Panc1 (cell line): ENCODE results near the gene TMEM40. TPM values are rescaled to one million over a fixed set of nuclear protein-coding genes. Genes with fewer than 3 reads are reported as not detected.

Source experiments
- ATAC-seq: fragments of 200-7000 bp; cut with Tn5 transposase; 2 replicates; pipeline ENCODE4 v1.9.1; 2020; ENCODE audit warnings: mild to moderate bottlenecking, moderate library complexity
- BruUV-seq: library from RNA; stranded (reverse); fragments of 400-500 nt; replicated peaks from 2 replicates; lab custom pipeline; 2021; lab: Mats Ljungman, UMichigan
- CTCF ChIA-PET: fragments of 300-600 bp; sonication (Branson Sonifier 250); formaldehyde crosslinking; loops from one replicate; lab custom pipeline; 2022; ENCODE audit warnings: antibody characterized with exemption; lab: Charles Lee
- POLR2A ChIA-PET: fragments of 300-600 bp; sonication (Branson Sonifier 250); formaldehyde crosslinking; loops from one replicate; lab custom pipeline; 2022; ENCODE audit warnings: antibody characterized with exemption; lab: Charles Lee
- DNase-seq: peaks from one replicate; pipeline ENCODE4 v3.0.0-alpha.2; 2010; ENCODE audit warnings: low read depth, low spot score
- H3K27ac ChIP-seq: 2 replicates; pipeline ENCODE4 v1.5.1; 2011; ENCODE audit warnings: mild to moderate bottlenecking, low read length, inconsistent platforms
- H3K27me3 ChIP-seq: fragments of 200-500 bp; sonication (Bioruptor generic); 2 replicates; pipeline ENCODE4 v1.6.0; 2014; ENCODE audit warnings: low read length, inconsistent platforms; ENCODE audit not compliant: control insufficient read depth, insufficient read depth
- H3K36me3 ChIP-seq: fragments of 200-500 bp; sonication (Bioruptor generic); 2 replicates; pipeline ENCODE4 v1.5.1; 2014; ENCODE audit warnings: inconsistent platforms, mild to moderate bottlenecking, low read length, moderate library complexity; ENCODE audit not compliant: control insufficient read depth, insufficient read depth
- H3K4me1 ChIP-seq: 2 replicates; pipeline ENCODE4 v1.5.1; 2011; ENCODE audit warnings: inconsistent platforms, mild to moderate bottlenecking, low read length, moderate library complexity; ENCODE audit not compliant: control insufficient read depth, insufficient read depth
- H3K4me3 ChIP-seq, 2 experiments: 2 replicates each; pipeline ENCODE4 v1.5.1; 2011 to 2012; ENCODE audit warnings: low read depth in 2 of 2, low read length in 2 of 2, mild to moderate bottlenecking in 2 of 2, inconsistent platforms in 1 of 2, moderate library complexity in 1 of 2
- H3K9me3 ChIP-seq: fragments of 200-500 bp; sonication (Bioruptor generic); 2 replicates; pipeline ENCODE4 v1.5.1; 2014; ENCODE audit warnings: low read depth, mild to moderate bottlenecking, inconsistent platforms, low read length, moderate library complexity; ENCODE audit not compliant: control insufficient read depth, insufficient read depth
- CTCF ChIP-seq: fragments of 450-650 bp; IDR thresholded peaks from 2 replicates; pipeline ENCODE4 v1.5.1; 2017; ENCODE audit warnings: mild to moderate bottlenecking
- POLR2AphosphoS5 ChIP-seq: IDR thresholded peaks from 2 replicates; pipeline ENCODE4 v1.6.1; 2012; ENCODE audit warnings: mild to moderate bottlenecking, low read depth, low read length, moderate library complexity
- SIN3A ChIP-seq: IDR thresholded peaks from 2 replicates; pipeline ENCODE4 v1.6.1; 2012; ENCODE audit warnings: low read depth, mild to moderate bottlenecking, low read length, moderate library complexity, borderline replicate concordance; ENCODE audit not compliant: insufficient read depth
- TCF7L2 ChIP-seq: IDR thresholded peaks from 2 replicates; pipeline ENCODE4 v1.6.1; 2011; ENCODE audit warnings: mild to moderate bottlenecking, low read depth, low read length, inconsistent platforms
- in situ Hi-C: cut with HindIII; loops from 2 replicates; pipeline ENCODE4 v1.10.0; 2016; ENCODE audit warnings: low sequenced_read_pairs, low pct_unique_long_range_greater_than_20kb
- intact Hi-C: fragments of 100-400 bp; cut with micrococcal nuclease; formaldehyde crosslinking; loops from one replicate; pipeline ENCODE4 v1.10.0; 2022; ENCODE audit not compliant: unreplicated experiment
- total RNA-seq: library from RNA; stranded (reverse); gene quantifications from one replicate; pipeline ENCODE4 v1.2.1, GENCODE V29; 2021; ENCODE audit not compliant: unreplicated experiment
- TF ChIP-seq, protein P1 (sequence below), 2 experiments: IDR thresholded peaks; 2 replicates each; pipeline ENCODE4 v1.6.1; 2011 to 2012; ENCODE audit warnings: low read depth in 2 of 2, control low read depth in 1 of 2, low read length in 1 of 2, mild to moderate bottlenecking in 1 of 2, moderate library complexity in 1 of 2; ENCODE audit not compliant: insufficient read depth in 1 of 2

Gene TMEM40
- total RNA-seq, 1 experiment from 2014 or later, result 1.3 TPM

DNA sequence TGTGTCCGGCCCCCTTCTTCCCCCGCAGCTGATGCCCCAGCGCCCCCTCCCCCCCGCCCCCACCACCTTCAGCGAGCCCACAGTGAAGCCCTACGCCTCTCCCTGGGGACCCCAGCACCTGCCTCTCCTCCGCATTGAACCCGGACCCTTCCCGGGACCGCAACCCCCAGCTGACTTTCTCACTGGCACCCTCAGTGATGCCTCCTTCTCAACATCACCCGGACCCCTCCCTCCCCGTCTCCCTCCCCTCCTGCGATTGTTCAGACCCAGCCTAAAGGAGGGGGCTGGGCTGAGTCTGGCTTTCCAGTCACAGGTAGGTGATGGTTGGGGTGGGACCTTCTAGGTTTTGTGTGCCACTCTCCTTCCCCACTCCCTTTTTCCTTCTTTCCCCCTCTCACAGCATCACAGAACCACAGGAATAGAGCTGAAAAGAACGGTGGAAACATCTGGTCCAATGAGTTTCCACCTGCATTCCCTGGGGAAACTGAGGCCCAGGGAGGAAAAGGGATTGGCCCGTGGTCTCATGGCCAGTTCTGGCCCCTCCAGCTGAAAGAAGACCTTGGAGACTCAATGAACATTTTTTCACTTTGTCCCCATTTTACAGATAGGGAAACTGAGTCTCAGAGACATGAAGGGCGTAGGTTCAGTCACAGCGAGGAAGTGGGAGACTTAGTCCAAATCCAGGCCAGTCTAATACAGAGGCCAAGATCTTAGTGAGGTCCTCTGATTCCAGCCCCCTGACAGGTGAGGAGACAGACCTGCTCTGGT, 38.2 kb upstream of the TMEM40 start:
- Histone ChIP-seq H3K27ac (no peak overlapping the region), H3K36me3 (no peaks in the 10 kb centered on the region), H3K4me3 (no peak overlapping the region), H3K4me1 (no peaks in the 10 kb centered on the region), H3K27me3 (no peaks in the 10 kb centered on the region), H3K9me3 (no peaks in the 10 kb centered on the region)
- intact Hi-C loops (no loop called here), in situ Hi-C loops (no loop called here)
- CTCF ChIA-PET, result no interaction called here
- POLR2A ChIA-PET, result no interaction called here
- no peak for TF ChIP-seq SIN3A
- ATAC-seq (no peak), DNase-seq (no peak)
- BruUV-seq, result no TSS peak

DNA sequence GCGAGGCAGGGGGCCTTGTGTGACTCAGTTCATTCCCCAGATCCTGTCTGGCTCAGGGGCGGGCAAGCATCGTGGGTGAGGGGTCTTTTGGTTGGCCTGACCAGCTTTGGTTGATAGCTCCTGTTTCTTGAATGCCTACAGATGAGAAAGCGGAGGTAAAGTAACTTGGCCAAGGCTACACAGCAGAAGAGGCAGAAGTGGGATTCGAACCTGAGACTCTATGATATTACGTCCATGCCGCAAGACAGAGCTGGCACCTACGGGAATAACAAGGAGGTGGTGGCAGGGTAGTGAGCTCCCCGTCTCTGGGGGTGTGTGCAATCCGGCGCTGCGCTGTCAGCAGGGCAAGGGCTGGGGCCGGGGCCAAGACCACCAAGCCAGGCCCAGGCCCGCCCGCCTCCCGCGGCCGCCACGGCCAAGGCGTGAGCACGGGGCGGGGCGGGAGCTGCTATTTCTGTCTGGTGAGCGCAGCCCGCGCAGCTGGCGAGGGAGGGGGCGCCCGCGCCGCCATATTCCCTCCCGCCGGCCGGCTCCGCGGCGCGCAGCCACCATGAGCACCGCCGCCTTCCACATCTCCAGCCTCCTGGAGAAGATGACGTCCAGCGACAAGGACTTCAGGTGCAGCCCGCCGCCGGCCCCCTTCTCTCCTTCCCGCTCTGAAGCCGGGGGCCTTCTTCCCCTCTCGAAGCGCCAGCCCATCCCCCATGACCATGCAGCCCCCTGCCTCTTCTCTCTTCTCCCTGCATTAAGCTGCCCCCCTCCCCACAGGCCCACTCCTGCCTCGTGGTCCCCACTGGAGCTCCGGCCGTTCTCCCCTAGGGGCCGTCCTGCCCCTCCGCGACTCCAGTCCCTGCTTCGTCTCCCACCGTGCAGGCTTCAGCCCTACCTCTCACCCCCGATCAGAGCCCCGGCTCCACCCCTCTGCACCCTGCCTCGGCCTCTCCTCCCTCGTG, 37.4 kb upstream of the TMEM40 start, which contains the start of gene CAND2:
Gene CAND2 (plus strand): TSS at position 510 of the 953 bp plus-strand sequence. CDS start 41 bp downstream, at position 551.
- no peak for ATAC-seq
- TF ChIP-seq TCF7L2 (no peak), SIN3A (no peak), CTCF (no peak), POLR2AphosphoS5 (no peak)
- TF ChIP-seq, protein P1, sequence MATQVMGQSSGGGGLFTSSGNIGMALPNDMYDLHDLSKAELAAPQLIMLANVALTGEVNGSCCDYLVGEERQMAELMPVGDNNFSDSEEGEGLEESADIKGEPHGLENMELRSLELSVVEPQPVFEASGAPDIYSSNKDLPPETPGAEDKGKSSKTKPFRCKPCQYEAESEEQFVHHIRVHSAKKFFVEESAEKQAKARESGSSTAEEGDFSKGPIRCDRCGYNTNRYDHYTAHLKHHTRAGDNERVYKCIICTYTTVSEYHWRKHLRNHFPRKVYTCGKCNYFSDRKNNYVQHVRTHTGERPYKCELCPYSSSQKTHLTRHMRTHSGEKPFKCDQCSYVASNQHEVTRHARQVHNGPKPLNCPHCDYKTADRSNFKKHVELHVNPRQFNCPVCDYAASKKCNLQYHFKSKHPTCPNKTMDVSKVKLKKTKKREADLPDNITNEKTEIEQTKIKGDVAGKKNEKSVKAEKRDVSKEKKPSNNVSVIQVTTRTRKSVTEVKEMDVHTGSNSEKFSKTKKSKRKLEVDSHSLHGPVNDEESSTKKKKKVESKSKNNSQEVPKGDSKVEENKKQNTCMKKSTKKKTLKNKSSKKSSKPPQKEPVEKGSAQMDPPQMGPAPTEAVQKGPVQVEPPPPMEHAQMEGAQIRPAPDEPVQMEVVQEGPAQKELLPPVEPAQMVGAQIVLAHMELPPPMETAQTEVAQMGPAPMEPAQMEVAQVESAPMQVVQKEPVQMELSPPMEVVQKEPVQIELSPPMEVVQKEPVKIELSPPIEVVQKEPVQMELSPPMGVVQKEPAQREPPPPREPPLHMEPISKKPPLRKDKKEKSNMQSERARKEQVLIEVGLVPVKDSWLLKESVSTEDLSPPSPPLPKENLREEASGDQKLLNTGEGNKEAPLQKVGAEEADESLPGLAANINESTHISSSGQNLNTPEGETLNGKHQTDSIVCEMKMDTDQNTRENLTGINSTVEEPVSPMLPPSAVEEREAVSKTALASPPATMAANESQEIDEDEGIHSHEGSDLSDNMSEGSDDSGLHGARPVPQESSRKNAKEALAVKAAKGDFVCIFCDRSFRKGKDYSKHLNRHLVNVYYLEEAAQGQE (IDR thresholded peaks at IDR 0.05; ENCODE audit: insufficient read depth in 1 of 2, low read depth in 2 of 2, low read length in 1 of 2), result no peak
- Histone ChIP-seq H3K36me3 (no peaks in the 10 kb centered on the region), H3K9me3 (no peaks in the 10 kb centered on the region), H3K27me3 (no peaks in the 10 kb centered on the region), H3K27ac (no peak within 1 kb of the TSS), H3K4me3 (peak within 1 kb of the TSS in 1 of 2 experiments; percentile 27; a peak in 1 of 4 replicates), H3K4me1 (no peaks in the 10 kb centered on the region)
- POLR2A ChIA-PET, result no interaction called here
- intact Hi-C loops, result no loop called here
- no TSS peak for BruUV-seq
- no peak for DNase-seq
- CTCF ChIA-PET, result interaction anchor here (0.6 kb wide), 1 partner anchor 79 kb away, joined by 3 read pairs; no protein-coding TSS in a partner anchor
- in situ Hi-C loops, result no loop called here
